ENCODE results near the gene FBXO9.

The FBXO9 gene

GRCh38 chr6:53070806-53071205 is 5.6 kb downstream of the FBXO9 start:
- H3K27me3 Mint-ChIP-seq, result no peaks in the 10 kb centered on the region
- ATAC-seq (replicated peaks; ENCODE audit: extremely low read depth, poor library complexity, severe bottlenecking), result no peak
- peaks cover 36% of the 10 kb centered on the region for H3K4me1 Mint-ChIP-seq
- H3K9me3 Mint-ChIP-seq, result no peaks in the 10 kb centered on the region
- H3K27ac Mint-ChIP-seq (ENCODE audit: low read depth), result peak overlapping the region; percentile 29
- H3K36me3 Mint-ChIP-seq (ENCODE audit: insufficient read depth), result peaks cover 31% of the 10 kb centered on the region
- DNase-seq (ENCODE audit: low spot score in 2 of 2), result no peak
- no peak overlapping the region for H3K4me3 Mint-ChIP-seq

GRCh38 chr6:53074347-53074746 is 9.1 kb downstream of the FBXO9 start:
- Mint-ChIP-seq H3K4me1 (peaks cover 17% of the 10 kb centered on the region), H3K27ac (ENCODE audit: low read depth) (no peak overlapping the region), H3K27me3 (no peaks in the 10 kb centered on the region), H3K4me3 (no peak overlapping the region), H3K36me3 (ENCODE audit: insufficient read depth) (peaks cover 45% of the 10 kb centered on the region), H3K9me3 (no peaks in the 10 kb centered on the region)
- ATAC-seq (replicated peaks; ENCODE audit: extremely low read depth, poor library complexity, severe bottlenecking) (no peak), DNase-seq (ENCODE audit: low spot score in 2 of 2) (no peak)

- peaks cover 60% of the 10 kb centered on the region for H3K36me3 Mint-ChIP-seq (ENCODE audit: insufficient read depth)
Measured at GRCh38 chr6:53080813-53081212, 15.6 kb downstream of the FBXO9 start.

GRCh38 chr6:53086302-53086701 is 21.1 kb downstream of the FBXO9 start:
- Mint-ChIP-seq H3K4me1 (peaks cover 5% of the 10 kb centered on the region), H3K9me3 (no peaks in the 10 kb centered on the region), H3K4me3 (no peak overlapping the region), H3K27me3 (no peaks in the 10 kb centered on the region), H3K36me3 (ENCODE audit: insufficient read depth) (peaks cover 66% of the 10 kb centered on the region), H3K27ac (ENCODE audit: low read depth) (no peak overlapping the region)
- ATAC-seq (replicated peaks; ENCODE audit: extremely low read depth, poor library complexity, severe bottlenecking) (no peak), DNase-seq (ENCODE audit: low spot score in 2 of 2) (no peak)

More at GRCh38 chr6:53080813-53081212, 15.6 kb downstream of the FBXO9 start:
- ATAC-seq (replicated peaks; ENCODE audit: extremely low read depth, poor library complexity, severe bottlenecking), result no peak
- Mint-ChIP-seq H3K4me3 (no peak overlapping the region), H3K9me3 (no peaks in the 10 kb centered on the region), H3K27me3 (no peaks in the 10 kb centered on the region), H3K27ac (ENCODE audit: low read depth) (no peak overlapping the region), H3K4me1 (peaks cover 5% of the 10 kb centered on the region)
- no peak for DNase-seq (ENCODE audit: low spot score in 2 of 2)

GRCh38 chr6:53089948-53090347 is 24.7 kb downstream of the FBXO9 start:
- DNase-seq (ENCODE audit: low spot score in 2 of 2) (no peak), ATAC-seq (replicated peaks; ENCODE audit: extremely low read depth, poor library complexity, severe bottlenecking) (no peak)
- Mint-ChIP-seq H3K36me3 (ENCODE audit: insufficient read depth) (peaks cover 57% of the 10 kb centered on the region), H3K4me3 (no peak overlapping the region), H3K27ac (ENCODE audit: low read depth) (no peak overlapping the region), H3K9me3 (no peaks in the 10 kb centered on the region), H3K27me3 (no peaks in the 10 kb centered on the region), H3K4me1 (no peaks in the 10 kb centered on the region)

- Mint-ChIP-seq H3K27me3 (no peaks in the 10 kb centered on the region), H3K4me1 (no peaks in the 10 kb centered on the region), H3K27ac (ENCODE audit: low read depth) (no peak overlapping the region), H3K4me3 (no peak overlapping the region), H3K9me3 (no peaks in the 10 kb centered on the region), H3K36me3 (ENCODE audit: insufficient read depth) (peaks cover 60% of the 10 kb centered on the region)
- ATAC-seq (replicated peaks; ENCODE audit: extremely low read depth, poor library complexity, severe bottlenecking) (no peak), DNase-seq (ENCODE audit: low spot score in 2 of 2) (no peak)
Measured at GRCh38 chr6:53090576-53090975, 25.4 kb downstream of the FBXO9 start.

- Mint-ChIP-seq H3K27me3 (no peaks in the 10 kb centered on the region), H3K9me3 (no peaks in the 10 kb centered on the region), H3K36me3 (ENCODE audit: insufficient read depth) (peaks cover 48% of the 10 kb centered on the region), H3K4me3 (no peak overlapping the region), H3K27ac (ENCODE audit: low read depth) (no peak overlapping the region), H3K4me1 (no peaks in the 10 kb centered on the region)
- DNase-seq (ENCODE audit: low spot score in 2 of 2), result no peak
- no peak for ATAC-seq (replicated peaks; ENCODE audit: extremely low read depth, poor library complexity, severe bottlenecking)
Measured at GRCh38 chr6:53095270-53095669, 30.1 kb downstream of the FBXO9 start.

GRCh38 chr6:53095716-53096115 is 30.5 kb downstream of the FBXO9 start:
- Mint-ChIP-seq H3K36me3 (ENCODE audit: insufficient read depth) (peaks cover 49% of the 10 kb centered on the region), H3K9me3 (no peaks in the 10 kb centered on the region), H3K4me3 (no peak overlapping the region), H3K27me3 (no peaks in the 10 kb centered on the region), H3K27ac (ENCODE audit: low read depth) (no peak overlapping the region), H3K4me1 (no peaks in the 10 kb centered on the region)
- DNase-seq (ENCODE audit: low spot score in 2 of 2), result no peak
- no peak for ATAC-seq (replicated peaks; ENCODE audit: extremely low read depth, poor library complexity, severe bottlenecking)

- ATAC-seq (replicated peaks; ENCODE audit: extremely low read depth, poor library complexity, severe bottlenecking), result no peak
- no peaks in the 10 kb centered on the region for H3K27me3 Mint-ChIP-seq
- peaks cover 25% of the 10 kb centered on the region for H3K36me3 Mint-ChIP-seq (ENCODE audit: insufficient read depth)
- H3K9me3 Mint-ChIP-seq, result no peaks in the 10 kb centered on the region
- DNase-seq (ENCODE audit: low spot score in 2 of 2), result no peak
- no peaks in the 10 kb centered on the region for H3K4me1 Mint-ChIP-seq
- H3K4me3 Mint-ChIP-seq, result no peak overlapping the region
- H3K27ac Mint-ChIP-seq (ENCODE audit: low read depth), result no peak overlapping the region
Measured at GRCh38 chr6:53100561-53100960, 35.4 kb downstream of the FBXO9 start.

- Mint-ChIP-seq H3K4me1 (no peaks in the 10 kb centered on the region), H3K4me3 (no peak overlapping the region), H3K27me3 (no peaks in the 10 kb centered on the region), H3K36me3 (ENCODE audit: insufficient read depth) (peaks cover 21% of the 10 kb centered on the region), H3K9me3 (no peaks in the 10 kb centered on the region), H3K27ac (ENCODE audit: low read depth) (no peak overlapping the region)
- ATAC-seq (replicated peaks; ENCODE audit: extremely low read depth, poor library complexity, severe bottlenecking) (no peak), DNase-seq (ENCODE audit: low spot score in 2 of 2) (no peak)
Measured at GRCh38 chr6:53101006-53101405, 35.8 kb downstream of the FBXO9 start.

GRCh38 chr6:53103993-53104675 is 38.9 kb downstream of the FBXO9 start:
- ATAC-seq (replicated peaks; ENCODE audit: extremely low read depth, poor library complexity, severe bottlenecking), result no peak
- Mint-ChIP-seq H3K27me3 (no peaks in the 10 kb centered on the region), H3K27ac (ENCODE audit: low read depth) (no peak overlapping the region), H3K9me3 (no peaks in the 10 kb centered on the region), H3K36me3 (ENCODE audit: insufficient read depth) (peaks cover 5% of the 10 kb centered on the region), H3K4me1 (no peaks in the 10 kb centered on the region), H3K4me3 (no peak overlapping the region)
- no peak for DNase-seq (ENCODE audit: low spot score in 2 of 2)

- Mint-ChIP-seq H3K4me1 (no peaks in the 10 kb centered on the region), H3K27me3 (no peaks in the 10 kb centered on the region), H3K9me3 (no peaks in the 10 kb centered on the region), H3K4me3 (no peak overlapping the region), H3K36me3 (ENCODE audit: insufficient read depth) (peaks cover 4% of the 10 kb centered on the region), H3K27ac (ENCODE audit: low read depth) (no peak overlapping the region)
- ATAC-seq (replicated peaks; ENCODE audit: extremely low read depth, poor library complexity, severe bottlenecking) (no peak), DNase-seq (ENCODE audit: low spot score in 2 of 2) (no peak)
Measured at GRCh38 chr6:53104916-53105315, 39.7 kb downstream of the FBXO9 start.

- no peaks in the 10 kb centered on the region for H3K9me3 Mint-ChIP-seq
- no peaks in the 10 kb centered on the region for H3K36me3 Mint-ChIP-seq (ENCODE audit: insufficient read depth)
- no peaks in the 10 kb centered on the region for H3K4me1 Mint-ChIP-seq
- ATAC-seq (replicated peaks; ENCODE audit: extremely low read depth, poor library complexity, severe bottlenecking), result no peak
- H3K4me3 Mint-ChIP-seq, result no peak overlapping the region
- H3K27me3 Mint-ChIP-seq, result no peaks in the 10 kb centered on the region
- no peak for DNase-seq (ENCODE audit: low spot score in 2 of 2)
- no peak overlapping the region for H3K27ac Mint-ChIP-seq (ENCODE audit: low read depth)
Measured at GRCh38 chr6:53107091-53107490, 41.9 kb downstream of the FBXO9 start.
